SU-DHL-6 (cell line): ENCODE measurements around the gene SGPP2.

Experiments
- H2AFZ ChIP-seq: fragments of 200-600 bp; sonication (generic); 2 replicates; pipeline ENCODE4 v1.6.1; 2014; ENCODE audit warnings: low read depth, mild to moderate bottlenecking, moderate library complexity, mixed read lengths, antibody characterized with exemption, low read length; ENCODE audit not compliant: severe bottlenecking
- H3F3A ChIP-seq: fragments of 200-600 bp; shearing (Covaris generic); 2 replicates; pipeline ENCODE4 v1.6.0; 2016; ENCODE audit warnings: antibody characterized with exemption, mild to moderate bottlenecking; ENCODE audit not compliant: insufficient read depth
- H3K27ac ChIP-seq: fragments of 200-600 bp; sonication (generic); 2 replicates; pipeline ENCODE4 v1.5.1; 2016; ENCODE audit warnings: low read depth, mild to moderate bottlenecking, low read length, moderate library complexity, mixed read lengths
- H3K27me3 ChIP-seq: fragments of 200-600 bp; sonication (generic), shearing (Covaris generic); 2 replicates; pipeline ENCODE4 v1.6.0; 2014; ENCODE audit warnings: mild to moderate bottlenecking, low read length
- H3K36me3 ChIP-seq: fragments of 200-600 bp; sonication (generic); 2 replicates; pipeline ENCODE4 v1.6.1; 2014; ENCODE audit warnings: mild to moderate bottlenecking, low read length, mixed read lengths
- H3K4me2 ChIP-seq: fragments of 300-600, 200-600 bp; shearing (Covaris generic), sonication (generic); 2 replicates; pipeline ENCODE4 v1.6.0; 2014; ENCODE audit warnings: low read length, low read depth, mild to moderate bottlenecking; ENCODE audit not compliant: poor library complexity, severe bottlenecking
- H3K4me3 ChIP-seq: fragments of 200-600 bp; sonication (generic); 2 replicates; pipeline ENCODE4 v1.5.1; 2014; ENCODE audit warnings: antibody characterized with exemption, low read length, mild to moderate bottlenecking, mixed read lengths; ENCODE audit not compliant: insufficient read depth, poor library complexity, severe bottlenecking
- H3K79me2 ChIP-seq: fragments of 200-600 bp; sonication (generic); 2 replicates; pipeline ENCODE4 v1.6.1; 2014; ENCODE audit warnings: mild to moderate bottlenecking, low read length, moderate library complexity; ENCODE audit not compliant: insufficient read depth
- H3K9ac ChIP-seq: fragments of 200-600 bp; sonication (generic); 2 replicates; pipeline ENCODE4 v1.7.0; 2014; ENCODE audit warnings: mild to moderate bottlenecking, low read length
- H3K9me2 ChIP-seq: fragments of 200-600 bp; sonication (generic); replicated peaks from 2 replicates; pipeline ENCODE4 v1.6.1; 2014; ENCODE audit warnings: low read length; ENCODE audit not compliant: insufficient read depth
- H3K9me3 ChIP-seq: fragments of 200-600 bp; sonication (generic); 2 replicates; pipeline ENCODE4 v1.6.1; 2014; ENCODE audit warnings: low read length, mixed read lengths; ENCODE audit not compliant: insufficient read depth
- H4K20me1 ChIP-seq: fragments of 200-600 bp; sonication (generic); 2 replicates; pipeline ENCODE4 v1.6.1; 2014; ENCODE audit warnings: low read depth, mild to moderate bottlenecking, antibody characterized with exemption, low read length, moderate library complexity, mixed read lengths
- EZH2phosphoT487 ChIP-seq: fragments of 200-600 bp; sonication (generic), shearing (Covaris generic); conservative IDR thresholded peaks from 2 replicates; pipeline ENCODE4 v1.6.1; 2018; ENCODE audit warnings: mild to moderate bottlenecking, antibody characterized with exemption, low read length, moderate library complexity, mixed read lengths
- TF ChIP-seq, protein P1 (sequence below): fragments of 200-600 bp; sonication (generic); IDR thresholded peaks from one replicate; pipeline ENCODE4 v1.5.1; 2017; ENCODE audit warnings: antibody characterized with exemption, mild to moderate bottlenecking, low read length, moderate library complexity; ENCODE audit not compliant: insufficient read depth, poor library complexity, severe bottlenecking

SGPP2 gene

DNA sequence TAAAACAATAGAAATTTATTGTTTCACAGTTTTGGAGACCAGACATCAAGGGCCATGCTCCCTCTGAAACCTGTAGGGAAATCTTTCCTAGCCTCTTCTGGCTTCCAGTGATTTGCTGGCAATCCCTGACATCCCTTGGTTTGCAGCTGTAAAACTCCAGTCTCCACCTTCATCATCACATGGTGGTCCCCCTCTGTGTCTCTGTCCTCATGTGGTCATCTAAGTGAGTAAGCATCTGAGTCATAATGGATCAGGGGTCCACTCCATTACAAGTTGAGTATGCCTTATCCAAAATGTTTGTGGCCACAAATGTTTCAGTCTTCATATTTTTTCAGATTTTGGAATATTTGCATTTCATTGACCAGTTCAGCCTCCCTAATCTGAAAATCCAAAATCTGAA, 5.6 kb upstream of the SGPP2 start:
- H3K36me3 ChIP-seq, result no peaks in the 10 kb centered on the region
- H3K9me2 ChIP-seq, result no peaks in the 10 kb centered on the region
- no peaks in the 10 kb centered on the region for H3K79me2 ChIP-seq
- no peak overlapping the region for H2AFZ ChIP-seq
- no peaks in the 10 kb centered on the region for H4K20me1 ChIP-seq
- H3K9me3 ChIP-seq, result peaks cover 7% of the 10 kb centered on the region; the same call in 1 of the 2 replicates
- no peaks in the 10 kb centered on the region for H3F3A ChIP-seq
- no peak overlapping the region for H3K4me3 ChIP-seq
- H3K27ac ChIP-seq, result no peak overlapping the region
- no peak overlapping the region for H3K4me2 ChIP-seq
- no peak overlapping the region for H3K9ac ChIP-seq
- TF ChIP-seq EZH2phosphoT487, result no peak
- TF ChIP-seq, protein P1, sequence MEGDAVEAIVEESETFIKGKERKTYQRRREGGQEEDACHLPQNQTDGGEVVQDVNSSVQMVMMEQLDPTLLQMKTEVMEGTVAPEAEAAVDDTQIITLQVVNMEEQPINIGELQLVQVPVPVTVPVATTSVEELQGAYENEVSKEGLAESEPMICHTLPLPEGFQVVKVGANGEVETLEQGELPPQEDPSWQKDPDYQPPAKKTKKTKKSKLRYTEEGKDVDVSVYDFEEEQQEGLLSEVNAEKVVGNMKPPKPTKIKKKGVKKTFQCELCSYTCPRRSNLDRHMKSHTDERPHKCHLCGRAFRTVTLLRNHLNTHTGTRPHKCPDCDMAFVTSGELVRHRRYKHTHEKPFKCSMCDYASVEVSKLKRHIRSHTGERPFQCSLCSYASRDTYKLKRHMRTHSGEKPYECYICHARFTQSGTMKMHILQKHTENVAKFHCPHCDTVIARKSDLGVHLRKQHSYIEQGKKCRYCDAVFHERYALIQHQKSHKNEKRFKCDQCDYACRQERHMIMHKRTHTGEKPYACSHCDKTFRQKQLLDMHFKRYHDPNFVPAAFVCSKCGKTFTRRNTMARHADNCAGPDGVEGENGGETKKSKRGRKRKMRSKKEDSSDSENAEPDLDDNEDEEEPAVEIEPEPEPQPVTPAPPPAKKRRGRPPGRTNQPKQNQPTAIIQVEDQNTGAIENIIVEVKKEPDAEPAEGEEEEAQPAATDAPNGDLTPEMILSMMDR, result no peak
- H3K27me3 ChIP-seq, result no peaks in the 10 kb centered on the region

DNA sequence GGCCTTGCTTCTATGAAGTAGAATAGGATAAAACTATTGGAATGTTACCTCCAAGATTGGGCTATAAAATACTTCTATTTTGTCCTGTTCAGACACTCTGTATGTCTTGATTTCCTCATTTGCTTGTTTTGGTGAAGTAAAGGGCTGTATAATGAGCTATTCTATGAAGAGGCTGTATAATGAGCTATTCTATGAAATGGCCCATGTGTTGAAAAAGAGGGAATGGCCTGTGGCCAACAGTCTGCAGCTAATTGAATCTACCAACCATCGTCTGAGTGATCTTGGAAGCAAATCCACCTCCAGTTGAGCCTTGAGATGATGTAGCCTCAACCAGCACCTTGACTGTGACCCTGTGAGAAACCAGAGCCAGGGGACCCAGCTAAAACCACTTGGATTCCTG, 3.8 kb upstream of the SGPP2 start:
- Histone ChIP-seq H2AFZ (no peak overlapping the region), H3K9ac (no peak overlapping the region), H4K20me1 (no peaks in the 10 kb centered on the region), H3K27me3 (no peaks in the 10 kb centered on the region), H3K4me3 (no peak overlapping the region), H3K9me3 (0 out of 2 replicates have a peak, but pooled peaks cover 6% of the 10 kb centered on the region), H3K79me2 (no peaks in the 10 kb centered on the region), H3F3A (no peaks in the 10 kb centered on the region), H3K4me2 (no peak overlapping the region), H3K36me3 (no peaks in the 10 kb centered on the region), H3K27ac (no peak overlapping the region), H3K9me2 (no peaks in the 10 kb centered on the region)
- TF ChIP-seq, protein P1, result no peak
- TF ChIP-seq EZH2phosphoT487, result no peak

DNA sequence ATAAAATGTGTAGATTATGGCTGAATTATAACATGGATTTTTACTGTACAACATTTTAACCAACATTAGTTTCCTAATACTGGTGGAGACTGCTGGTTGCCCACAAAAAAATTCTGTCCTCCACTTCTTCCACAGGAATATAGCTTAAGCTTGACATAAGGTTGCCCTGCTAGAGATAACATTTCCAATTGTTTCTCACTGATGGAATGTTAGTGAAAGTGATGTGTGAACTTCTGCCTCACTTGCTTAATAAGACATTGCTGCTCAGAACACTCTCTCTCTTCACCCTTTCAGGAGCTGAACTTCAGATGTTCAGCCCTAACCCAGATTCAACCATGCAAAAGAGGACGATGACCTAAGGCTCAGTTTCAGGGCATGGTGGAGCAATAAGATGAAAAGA, 2.7 kb upstream of the SGPP2 start:
- no peaks in the 10 kb centered on the region for H4K20me1 ChIP-seq
- H3K27ac ChIP-seq, result no peak overlapping the region
- H3K79me2 ChIP-seq, result no peaks in the 10 kb centered on the region
- H3K9me3 ChIP-seq, result 0 out of 2 replicates have a peak, but pooled peaks cover 2% of the 10 kb centered on the region
- TF ChIP-seq, protein P1, result no peak
- no peak for TF ChIP-seq EZH2phosphoT487
- H3K9me2 ChIP-seq, result no peaks in the 10 kb centered on the region
- H3K9ac ChIP-seq, result no peak overlapping the region
- H3F3A ChIP-seq, result no peaks in the 10 kb centered on the region
- H3K27me3 ChIP-seq, result no peaks in the 10 kb centered on the region
- no peak overlapping the region for H3K4me2 ChIP-seq
- H3K4me3 ChIP-seq, result no peak overlapping the region
- H2AFZ ChIP-seq, result no peak overlapping the region
- no peaks in the 10 kb centered on the region for H3K36me3 ChIP-seq
